ENCODE data around the gene AIM2. TPM values are rescaled to one million over a fixed set of nuclear protein-coding genes. Genes with fewer than 3 reads are reported as not detected.
A peak's percentile ranks its signal among the peaks of the same experiment; 100 is the strongest.
"Not testable (repeated sequence)": the region's sequence is repeated elsewhere in the genome, so short reads cannot be mapped to it uniquely, and the experiment has no call there.

Gene AIM2
- 10 to 100 TPM in 2 of 6 donors, 1 to 10 TPM in 4; 3.4 to 21.5 (median 5.1) TPM for polyA plus RNA-seq (ENCODE audit: low read depth in 6 of 6)

- Mint-ChIP-seq H3K27me3 (no peaks in the 10 kb centered on the region), H3K4me1 (peaks cover 12 to 29% (median 18%) of the 10 kb centered on the region in 3 donors), H3K9me3 (no peaks in the 10 kb centered on the region), H3K36me3 (no peaks in the 10 kb centered on the region), H3K4me3 (peak within 1 kb of the TSS; percentile 68 to 92 (median 75)), H3K27ac (peak within 1 kb of the TSS; percentile 41 to 88 (median 80))
- DNase-seq (peak; percentile 38), ATAC-seq (ENCODE audit: low read depth in 2 of 2) (peak; percentile 75 to 79)
These were observed at the start of gene AIM2 for GRCh38 chr1:159076438-159077119. TSS of gene AIM2 (minus strand) at chr1:159076766. CDS start at chr1:159073499, 3,267 bp downstream.

- Mint-ChIP-seq H3K27ac (no peak overlapping the region), H3K4me3 (no peak overlapping the region), H3K36me3 (peaks cover 0 to 7% of the 10 kb centered on the region in 2 donors), H3K27me3 (peaks cover 0 to 13% (median 0%) of the 10 kb centered on the region in 3 donors), H3K9me3 (peaks cover 0 to 3% (median 0%) of the 10 kb centered on the region in 7 donors), H3K4me1 (no peaks in the 10 kb centered on the region)
- ATAC-seq (ENCODE audit: low read depth in 2 of 2), result no peak
- no peak for DNase-seq
These were observed 47.0 kb upstream of the AIM2 start for GRCh38 chr1:159123587-159123986.

- ATAC-seq (ENCODE audit: low read depth in 2 of 2) (no peak), DNase-seq (no peak)
- H3K36me3 Mint-ChIP-seq, result peaks cover 0 to 7% of the 10 kb centered on the region in 2 donors
- no peak overlapping the region for H3K4me3 Mint-ChIP-seq
- no peaks in the 10 kb centered on the region for H3K4me1 Mint-ChIP-seq
- H3K27ac Mint-ChIP-seq, result no peak overlapping the region
- peaks cover 0 to 3% (median 0%) of the 10 kb centered on the region in 7 donors for H3K9me3 Mint-ChIP-seq
- peaks cover 0 to 13% (median 0%) of the 10 kb centered on the region in 3 donors for H3K27me3 Mint-ChIP-seq
These were observed 45.5 kb upstream of the AIM2 start for GRCh38 chr1:159122005-159122621.

- ATAC-seq (ENCODE audit: low read depth in 2 of 2), result no peak
- Mint-ChIP-seq H3K9me3 (peaks cover 0 to 3% (median 0%) of the 10 kb centered on the region in 7 donors), H3K27ac (no peak overlapping the region)
These were observed 45.0 kb upstream of the AIM2 start for GRCh38 chr1:159121526-159121925.

GRCh38 chr1:159120317-159120716, 43.8 kb upstream of the AIM2 start:
- H3K4me1 Mint-ChIP-seq, result no peaks in the 10 kb centered on the region
- no peak overlapping the region for H3K4me3 Mint-ChIP-seq
- H3K9me3 Mint-ChIP-seq, result peaks cover 0 to 3% (median 0%) of the 10 kb centered on the region in 7 donors
- no peak for DNase-seq
- H3K27ac Mint-ChIP-seq, result no peak overlapping the region
- ATAC-seq (ENCODE audit: low read depth in 2 of 2), result no peak
- peaks cover 0 to 7% of the 10 kb centered on the region in 2 donors for H3K36me3 Mint-ChIP-seq
- H3K27me3 Mint-ChIP-seq, result peaks cover 0 to 13% (median 0%) of the 10 kb centered on the region in 3 donors

More at GRCh38 chr1:159121526-159121925, 45.0 kb upstream of the AIM2 start:
- no peak for DNase-seq
- Mint-ChIP-seq H3K4me1 (no peaks in the 10 kb centered on the region), H3K36me3 (peaks cover 0 to 7% of the 10 kb centered on the region in 2 donors), H3K27me3 (peaks cover 0 to 13% (median 0%) of the 10 kb centered on the region in 3 donors), H3K4me3 (no peak overlapping the region)

- H3K9me3 Mint-ChIP-seq, result peaks cover 0 to 6% (median 0%) of the 10 kb centered on the region in 7 donors
- H3K36me3 Mint-ChIP-seq, result no peaks in the 10 kb centered on the region
- peak overlapping the region in 1 of 6 donors; percentile 79 for H3K27ac Mint-ChIP-seq
- no peak overlapping the region for H3K4me3 Mint-ChIP-seq
- DNase-seq, result no peak
- ATAC-seq (ENCODE audit: low read depth in 2 of 2), result no peak
- no peaks in the 10 kb centered on the region for H3K4me1 Mint-ChIP-seq
- peaks cover 0 to 24% (median 6%) of the 10 kb centered on the region in 3 donors for H3K27me3 Mint-ChIP-seq
These were observed 37.2 kb upstream of the AIM2 start for GRCh38 chr1:159113596-159114433.

GRCh38 chr1:159103021-159103420, 26.5 kb upstream of the AIM2 start:
- ATAC-seq (ENCODE audit: low read depth in 2 of 2); H3K9me3 Mint-ChIP-seq; DNase-seq; H3K36me3 Mint-ChIP-seq; H3K4me1 Mint-ChIP-seq; H3K4me3 Mint-ChIP-seq: not testable (repeated sequence)
- peak overlapping the region in 1 of 6 donors; percentile 2 for H3K27ac Mint-ChIP-seq
- H3K27me3 Mint-ChIP-seq, result peaks cover 26 to 55% (median 33%) of the 10 kb centered on the region in 3 donors

- ATAC-seq (ENCODE audit: low read depth in 2 of 2) (no peak), DNase-seq (no peak)
- no peak overlapping the region for H3K4me3 Mint-ChIP-seq
- H3K27me3 Mint-ChIP-seq, result peaks cover 14 to 46% (median 18%) of the 10 kb centered on the region in 3 donors
- H3K27ac Mint-ChIP-seq, result no peak overlapping the region
- no peaks in the 10 kb centered on the region for H3K9me3 Mint-ChIP-seq
- peaks cover 0 to 8% of the 10 kb centered on the region in 2 donors for H3K36me3 Mint-ChIP-seq
- no peaks in the 10 kb centered on the region for H3K4me1 Mint-ChIP-seq
These were observed 24.0 kb upstream of the AIM2 start for GRCh38 chr1:159100589-159100988.

- Mint-ChIP-seq H3K4me1 (no peaks in the 10 kb centered on the region), H3K36me3 (peaks cover 0 to 8% of the 10 kb centered on the region in 2 donors), H3K9me3 (no peaks in the 10 kb centered on the region), H3K27ac (peak overlapping the region in 1 of 6 donors; percentile 1), H3K27me3 (peaks cover 12 to 43% (median 18%) of the 10 kb centered on the region in 3 donors), H3K4me3 (no peak overlapping the region)
- DNase-seq, result no peak
- ATAC-seq (ENCODE audit: low read depth in 2 of 2), result no peak
These were observed 22.0 kb upstream of the AIM2 start for GRCh38 chr1:159098596-159098995.

- no peak for DNase-seq
- Mint-ChIP-seq H3K9me3 (peaks cover 0 to under 1% (median 0%) of the 10 kb centered on the region in 7 donors), H3K4me3 (no peak overlapping the region), H3K27me3 (no peaks in the 10 kb centered on the region), H3K4me1 (peaks cover 18 to 27% (median 26%) of the 10 kb centered on the region in 3 donors), H3K27ac (no peak overlapping the region), H3K36me3 (no peaks in the 10 kb centered on the region)
- no peak for ATAC-seq (ENCODE audit: low read depth in 2 of 2)
These were observed 15.6 kb upstream of the AIM2 start for GRCh38 chr1:159092036-159092760.

- Mint-ChIP-seq H3K36me3 (no peaks in the 10 kb centered on the region), H3K9me3 (peaks cover 0 to 3% (median 0%) of the 10 kb centered on the region in 7 donors), H3K27me3 (no peaks in the 10 kb centered on the region), H3K4me3 (peak overlapping the region in 1 of 8 donors; percentile 29), H3K27ac (no peak overlapping the region), H3K4me1 (peaks cover 22 to 27% (median 26%) of the 10 kb centered on the region in 3 donors)
- DNase-seq (no peak), ATAC-seq (ENCODE audit: low read depth in 2 of 2) (no peak)
These were observed 15.1 kb upstream of the AIM2 start for GRCh38 chr1:159091607-159092031.

GRCh38 chr1:159091180-159091560, 14.6 kb upstream of the AIM2 start:
- H3K36me3 Mint-ChIP-seq, result no peaks in the 10 kb centered on the region
- peak overlapping the region in 1 of 8 donors; percentile 29 for H3K4me3 Mint-ChIP-seq
- DNase-seq, result no peak
- no peaks in the 10 kb centered on the region for H3K27me3 Mint-ChIP-seq
- peaks cover 0 to 3% (median 0%) of the 10 kb centered on the region in 7 donors for H3K9me3 Mint-ChIP-seq
- ATAC-seq (ENCODE audit: low read depth in 2 of 2), result no peak
- peaks cover 22 to 27% (median 26%) of the 10 kb centered on the region in 3 donors for H3K4me1 Mint-ChIP-seq
- H3K27ac Mint-ChIP-seq, result no peak overlapping the region

All from naive B cell (primary cell).